Mucosa of rectum (tissue), 2 donors: ENCODE measurements around the gene MTFR2.
"Not testable (repeated sequence)": the region's sequence is repeated elsewhere in the genome, so short reads cannot be mapped to it uniquely, and the experiment has no call there.

Source experiments
- H3K27ac ChIP-seq, 2 donors: one replicate each; pipeline ENCODE4 v1.7.0; 2013; ENCODE audit warnings: inconsistent platforms in 2 of 2, low read depth in 2 of 2, low read length in 2 of 2
- H3K27me3 ChIP-seq, 2 donors: one replicate each; pipeline ENCODE4 v1.7.0; 2013; ENCODE audit warnings: low read length in 2 of 2; ENCODE audit not compliant: control insufficient read depth in 2 of 2, insufficient read depth in 2 of 2
- H3K36me3 ChIP-seq, 2 donors: one replicate each; pipeline ENCODE4 v1.7.0; 2013; ENCODE audit warnings: low read length in 2 of 2; ENCODE audit not compliant: control insufficient read depth in 2 of 2, insufficient read depth in 2 of 2
- H3K4me1 ChIP-seq, 2 donors: one replicate each; pipeline ENCODE4 v1.7.0; 2013; ENCODE audit warnings: low read length in 2 of 2, mild to moderate bottlenecking in 1 of 2; ENCODE audit not compliant: control insufficient read depth in 2 of 2, insufficient read depth in 2 of 2
- H3K4me3 ChIP-seq, 2 donors: one replicate each; pipeline ENCODE4 v1.7.0; 2013; ENCODE audit warnings: low read length in 2 of 2
- H3K9ac ChIP-seq, 2 donors: one replicate each; pipeline ENCODE4 v1.7.0; 2013; ENCODE audit warnings: low read length in 2 of 2, low read depth in 1 of 2, mild to moderate bottlenecking in 1 of 2
- H3K9me3 ChIP-seq, 2 donors: one replicate each; pipeline ENCODE4 v1.7.0; 2013; ENCODE audit warnings: low read length in 2 of 2; ENCODE audit not compliant: control insufficient read depth in 2 of 2
- donor health status: healthy.
- donor health status: Normal muscosa, but diverticular disease.

Gene MTFR2

DNA sequence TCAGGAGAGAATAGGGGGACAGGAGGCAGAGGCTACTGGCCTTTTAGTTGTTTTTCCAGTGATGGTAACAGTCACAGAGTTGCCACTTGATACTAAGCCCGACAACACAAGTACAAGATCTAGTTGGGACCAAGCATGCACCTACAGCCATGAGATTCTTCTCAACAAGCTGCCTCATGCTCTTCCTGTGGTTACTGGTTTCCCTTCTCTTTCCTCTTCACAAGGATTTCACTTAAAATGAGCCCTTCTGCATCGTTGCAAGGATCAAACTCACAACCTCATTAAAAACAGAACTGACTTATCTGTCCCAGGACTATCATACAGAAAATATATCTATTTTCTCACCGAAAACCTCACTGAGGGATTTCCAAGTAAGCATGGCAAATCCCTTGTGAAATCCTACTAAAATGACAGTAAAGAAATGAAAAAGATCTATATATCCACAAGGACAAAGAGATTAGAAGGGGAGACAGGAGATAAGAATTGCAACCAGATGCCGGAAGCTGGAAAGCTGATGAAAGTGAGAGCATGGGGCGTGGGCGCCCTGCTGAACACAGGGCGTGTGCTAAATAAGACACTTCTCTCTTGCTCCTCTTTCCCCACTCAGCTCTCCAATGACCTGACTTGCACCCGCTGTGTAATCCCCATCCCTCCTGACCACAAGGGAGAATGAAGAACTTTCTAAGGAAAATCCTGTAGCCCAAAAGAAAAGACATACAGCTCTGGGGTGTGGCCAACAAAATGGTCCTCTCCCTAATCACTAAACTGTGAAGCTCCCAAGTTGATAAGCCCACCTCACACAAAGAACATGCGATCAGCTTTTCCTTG is 13.4 kb downstream of the MTFR2 start:
- H3K9ac ChIP-seq, result no peak overlapping the region
- no peaks in the 10 kb centered on the region for H3K36me3 ChIP-seq
- H3K27ac ChIP-seq, result no peak overlapping the region
- no peaks in the 10 kb centered on the region for H3K9me3 ChIP-seq
- no peaks in the 10 kb centered on the region for H3K4me1 ChIP-seq
- no peak overlapping the region for H3K4me3 ChIP-seq
- H3K27me3 ChIP-seq, result no peaks in the 10 kb centered on the region

DNA sequence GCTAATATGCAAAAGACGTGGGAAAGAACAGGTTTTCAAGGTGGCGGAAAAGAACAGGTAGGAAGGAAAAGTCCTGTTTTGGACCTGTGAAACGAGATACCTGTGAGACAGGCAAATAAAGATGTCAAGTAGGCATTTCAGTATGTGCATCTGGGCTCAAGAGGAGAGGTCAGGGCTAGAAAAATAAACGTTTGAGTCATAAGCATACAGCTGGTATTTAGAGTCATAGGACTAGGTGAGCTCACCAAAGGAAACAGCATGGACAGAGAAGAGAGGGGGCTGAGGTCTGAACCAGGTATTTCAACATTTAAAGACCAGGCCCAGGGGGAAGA is 14.9 kb downstream of the MTFR2 start:
- Histone ChIP-seq H3K27ac (no peak overlapping the region), H3K36me3 (no peaks in the 10 kb centered on the region), H3K9me3 (no peaks in the 10 kb centered on the region), H3K4me3 (no peak overlapping the region), H3K27me3 (no peaks in the 10 kb centered on the region), H3K9ac (no peak overlapping the region), H3K4me1 (no peaks in the 10 kb centered on the region)

DNA sequence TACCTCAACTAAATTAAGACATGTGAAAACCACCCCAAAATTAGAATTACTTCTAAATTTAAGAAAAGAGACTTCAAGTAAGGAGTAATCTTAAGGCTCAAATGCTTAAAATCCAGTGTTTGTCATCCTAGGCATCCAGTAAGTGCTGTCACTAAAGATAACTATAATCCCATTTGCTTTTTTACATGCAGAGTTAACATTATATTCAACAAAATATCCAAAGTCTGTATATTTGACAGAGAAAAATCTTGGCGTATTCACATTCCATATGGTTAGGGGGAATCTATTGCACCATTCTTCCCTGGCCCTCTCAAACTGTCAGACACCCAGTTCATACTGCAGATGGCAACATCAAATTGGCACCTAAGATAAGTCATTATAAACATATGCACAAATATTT is 17.4 kb downstream of the MTFR2 start:
- Histone ChIP-seq H3K9ac (no peak overlapping the region), H3K27me3 (no peaks in the 10 kb centered on the region), H3K4me3 (no peak overlapping the region), H3K36me3 (no peaks in the 10 kb centered on the region), H3K4me1 (no peaks in the 10 kb centered on the region), H3K27ac (no peak overlapping the region), H3K9me3 (no peaks in the 10 kb centered on the region)

DNA sequence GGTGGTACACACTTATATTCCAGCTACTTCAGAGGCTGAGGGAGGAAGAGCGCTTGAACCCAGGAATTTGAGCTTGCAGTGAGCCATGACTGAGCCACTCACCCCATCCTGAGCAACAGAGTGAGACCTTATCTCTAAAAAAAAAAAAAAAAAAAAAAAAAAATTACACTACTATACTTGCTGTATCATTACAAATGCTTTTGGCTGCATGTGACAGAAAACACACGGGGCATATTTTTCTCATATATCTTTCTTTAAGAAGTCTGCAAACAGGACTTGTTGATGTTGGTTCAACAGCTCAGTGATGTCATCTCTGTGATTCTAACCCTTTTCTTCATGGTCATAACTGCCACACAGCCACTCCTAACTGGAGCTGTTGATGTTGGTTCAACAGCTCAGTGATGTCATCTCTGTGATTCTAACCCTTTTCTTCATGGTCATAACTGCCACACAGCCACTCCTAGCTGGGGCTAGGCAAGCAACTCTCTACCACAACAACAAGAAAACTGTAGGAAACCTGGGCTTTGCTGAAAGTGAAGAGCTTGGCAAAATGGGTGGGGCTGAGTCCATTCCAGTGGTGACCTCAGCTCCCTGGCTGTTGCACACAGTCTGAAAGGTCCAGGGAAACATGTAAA is 19.8 kb downstream of the MTFR2 start:
- Histone ChIP-seq H3K36me3 (no peaks in the 10 kb centered on the region), H3K9me3 (no peaks in the 10 kb centered on the region), H3K4me1 (peaks cover 5 to 9% of the 10 kb centered on the region in 2 donors), H3K27ac (no peak overlapping the region), H3K9ac (no peak overlapping the region), H3K4me3 (no peak overlapping the region), H3K27me3 (no peaks in the 10 kb centered on the region)

DNA sequence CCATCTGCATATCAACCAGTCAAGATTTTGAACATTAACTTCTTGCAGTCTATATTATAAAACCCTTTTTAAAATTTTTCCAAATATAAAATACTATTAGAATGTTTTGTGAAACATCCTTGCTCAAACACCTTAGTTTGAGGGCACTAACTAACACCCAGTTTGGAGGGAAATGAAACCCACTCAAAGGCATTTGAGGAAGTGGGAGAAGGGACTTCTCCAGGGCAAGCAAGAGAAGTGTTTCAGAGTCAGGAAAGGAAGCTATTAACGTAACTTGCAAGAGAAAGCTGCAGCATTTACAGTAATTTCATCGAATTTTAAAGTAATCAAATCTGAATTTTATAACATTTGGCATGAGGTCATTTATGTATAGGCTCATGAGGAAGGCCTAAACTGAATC is 21.3 kb downstream of the MTFR2 start:
- no peak overlapping the region for H3K4me3 ChIP-seq
- H3K9me3 ChIP-seq, result no peaks in the 10 kb centered on the region
- H3K27me3 ChIP-seq, result no peaks in the 10 kb centered on the region
- H3K9ac ChIP-seq, result no peak overlapping the region
- peaks cover 5 to 9% of the 10 kb centered on the region in 2 donors for H3K4me1 ChIP-seq
- no peak overlapping the region for H3K27ac ChIP-seq
- no peaks in the 10 kb centered on the region for H3K36me3 ChIP-seq

DNA sequence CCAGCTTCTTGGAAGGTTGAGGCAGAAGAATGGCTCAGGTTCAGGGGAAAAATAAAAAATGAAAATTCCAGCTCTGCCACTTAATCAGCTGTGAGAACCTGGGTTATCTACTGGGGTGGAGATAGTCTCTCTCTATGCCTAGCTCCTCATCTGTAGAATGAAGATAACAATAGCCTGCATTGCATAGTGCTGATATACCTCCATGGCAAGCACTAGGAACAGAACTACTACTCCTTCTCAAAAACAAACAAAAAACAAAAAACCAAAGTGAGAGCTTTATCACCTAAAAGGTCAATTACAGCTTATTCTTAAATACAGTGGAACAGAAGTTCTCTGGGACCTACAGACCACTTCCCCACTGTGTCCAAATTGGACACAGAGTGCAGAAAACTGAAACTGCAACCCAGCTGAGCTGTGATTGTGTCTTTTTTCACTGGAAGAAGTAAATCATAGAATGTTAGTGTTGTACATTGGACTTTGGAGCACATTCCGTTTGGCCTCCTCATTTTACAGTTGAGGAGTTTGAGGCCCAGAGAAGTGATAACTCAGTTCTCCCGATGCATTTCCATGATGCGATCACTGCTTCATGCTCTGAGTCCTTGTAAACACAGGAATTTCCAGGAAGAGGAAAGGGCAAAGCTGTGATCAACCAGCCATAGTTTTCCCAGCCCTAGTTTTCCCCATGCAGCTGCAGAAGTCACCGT is 23.3 kb downstream of the MTFR2 start:
- Histone ChIP-seq H3K27me3 (no peaks in the 10 kb centered on the region), H3K27ac (no peak overlapping the region), H3K4me1 (peaks cover 5 to 9% of the 10 kb centered on the region in 2 donors), H3K9me3 (no peaks in the 10 kb centered on the region), H3K36me3 (no peaks in the 10 kb centered on the region), H3K4me3 (peak overlapping the region; percentile 41 to 69), H3K9ac (peak overlapping the region in 1 of 2 donors; percentile 22)

DNA sequence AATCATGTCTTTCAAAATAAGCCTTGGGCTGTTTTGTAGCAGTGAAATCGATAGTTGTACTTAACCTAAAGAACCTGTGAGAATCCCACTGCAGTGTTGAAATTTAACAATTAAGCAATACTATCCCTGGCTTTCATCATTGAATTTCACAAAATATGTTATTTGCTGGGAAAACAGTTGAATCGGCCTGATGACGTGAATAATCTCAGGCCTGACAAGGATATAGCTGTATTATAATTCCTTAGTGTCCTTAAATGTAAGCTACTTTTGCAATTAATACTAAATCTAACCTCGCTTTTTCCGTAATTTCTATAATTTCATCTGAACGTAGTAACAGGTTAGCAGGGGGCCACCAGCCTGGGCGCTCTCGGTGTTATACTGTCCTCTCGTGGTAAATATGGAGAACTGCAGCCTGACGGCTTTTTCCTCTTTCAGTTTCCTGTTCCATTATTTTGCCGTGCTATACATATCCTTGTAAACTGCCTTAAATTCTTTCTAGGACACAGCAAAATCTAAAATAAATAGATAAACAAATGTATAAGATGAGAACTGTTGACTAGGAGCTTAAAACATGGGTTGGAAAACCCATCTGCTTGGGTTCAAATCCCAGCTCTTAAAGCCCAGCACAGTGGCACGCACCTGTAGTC is 24.0 kb downstream of the MTFR2 start:
- Histone ChIP-seq H3K27ac (no peak overlapping the region), H3K4me3 (peak overlapping the region; percentile 41 to 69), H3K9ac (peak overlapping the region; percentile 22 to 43), H3K36me3 (no peaks in the 10 kb centered on the region), H3K9me3 (no peaks in the 10 kb centered on the region), H3K4me1 (peaks cover 5 to 9% of the 10 kb centered on the region in 2 donors), H3K27me3 (no peaks in the 10 kb centered on the region)

DNA sequence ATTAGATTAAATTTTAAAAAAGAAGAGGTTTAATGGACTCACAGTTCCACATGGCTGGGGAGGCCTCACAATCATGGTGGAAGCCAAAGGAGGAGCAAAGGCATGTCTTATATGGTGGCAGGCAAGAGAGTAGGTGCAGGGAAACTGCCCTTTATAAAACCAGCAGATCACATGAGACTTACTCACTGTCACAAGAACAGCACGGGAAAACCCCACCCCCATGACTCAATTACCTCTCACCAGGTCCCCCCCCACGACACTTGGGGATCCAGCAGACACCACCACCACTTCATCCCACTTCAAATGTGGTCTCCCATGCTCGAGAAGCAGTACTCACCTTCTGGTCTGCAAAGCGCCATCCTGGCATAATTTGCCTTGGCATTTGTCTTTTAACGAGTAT is 24.6 kb downstream of the MTFR2 start:
- Histone ChIP-seq H3K36me3 (no peaks in the 10 kb centered on the region), H3K9me3 (no peaks in the 10 kb centered on the region), H3K4me1 (peaks cover 5 to 9% of the 10 kb centered on the region in 2 donors), H3K4me3 (no peak overlapping the region), H3K27me3 (no peaks in the 10 kb centered on the region), H3K9ac (no peak overlapping the region), H3K27ac (no peak overlapping the region)

DNA sequence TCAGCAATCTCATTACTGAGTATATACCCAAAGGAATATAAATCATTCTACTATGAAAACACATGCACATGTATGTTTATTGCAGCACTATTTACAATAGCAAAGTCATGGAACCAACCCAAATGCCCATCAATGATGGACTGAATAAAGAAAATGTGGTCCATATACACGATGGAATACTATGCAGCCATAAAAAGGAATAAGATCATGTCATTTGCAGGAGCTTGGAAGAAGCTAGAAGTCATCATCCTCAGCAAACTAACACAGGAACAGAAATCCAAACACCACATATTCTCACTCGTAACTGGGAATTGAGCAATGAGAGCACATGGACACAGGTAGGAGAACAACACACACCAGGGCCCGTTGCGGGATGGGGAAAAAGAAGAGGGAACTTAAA is 25.1 kb downstream of the MTFR2 start:
- not testable (repeated sequence) for H3K36me3 ChIP-seq, H3K9me3 ChIP-seq

More for the DNA sequence above, 25.1 kb downstream of the MTFR2 start:
- H3K4me1 ChIP-seq, H3K27ac ChIP-seq, H3K9ac ChIP-seq, H3K27me3 ChIP-seq, H3K4me3 ChIP-seq: not testable (repeated sequence)
